Stimulated activated CD8-positive, alpha-beta memory T cell treated with anti-CD3 and anti-CD28 coated beads, Interleukin-2, amount 100 ng/mL, for 48 hours (primary cell): ENCODE measurements around the gene ALPI.
A peak's percentile ranks its signal among the peaks of the same experiment; 100 is the strongest.

Source experiments
- DNase-seq, 2 donors: peaks; one replicate each; pipeline ENCODE4 v3.0.0-alpha.2; 2020; ENCODE audit warnings: low read depth in 2 of 2

Gene ALPI

GRCh38 chr2:232501331-232501771 lies 45.4 kb downstream of the ALPI start:
- DNase-seq = no peak

DNA sequence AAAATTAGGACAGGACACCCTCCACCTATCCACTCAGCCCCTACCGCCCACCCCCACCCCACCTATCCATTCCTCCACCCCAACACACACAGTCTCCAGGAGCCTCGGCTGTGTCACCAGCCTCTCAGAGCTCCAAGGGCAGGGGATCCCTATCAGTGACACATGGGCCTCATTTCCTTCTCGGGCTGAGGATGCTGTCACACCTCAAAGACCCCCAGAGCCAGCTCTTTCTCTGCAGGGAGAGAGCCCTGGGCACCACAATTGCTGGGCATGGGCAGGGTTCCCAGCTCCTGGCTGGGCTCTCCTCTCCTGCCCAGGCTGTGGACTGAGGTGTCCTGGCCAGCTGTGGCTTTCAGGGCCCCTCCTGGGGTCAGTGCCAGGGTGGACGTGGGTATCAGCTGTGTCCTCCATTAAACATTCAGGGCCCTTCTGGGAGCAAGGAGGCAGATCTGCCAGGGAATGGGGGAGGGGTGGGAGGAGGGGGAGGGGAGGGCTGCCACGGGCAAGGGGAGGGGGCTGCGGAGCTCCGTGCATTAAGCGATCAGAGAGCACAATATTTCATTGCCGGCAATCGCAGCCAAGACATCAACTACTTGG lies 45.9 kb downstream of the ALPI start:
- no peak for DNase-seq

GRCh38 chr2:232502511-232502910 lies 46.6 kb downstream of the ALPI start:
- DNase-seq = no peak

DNA sequence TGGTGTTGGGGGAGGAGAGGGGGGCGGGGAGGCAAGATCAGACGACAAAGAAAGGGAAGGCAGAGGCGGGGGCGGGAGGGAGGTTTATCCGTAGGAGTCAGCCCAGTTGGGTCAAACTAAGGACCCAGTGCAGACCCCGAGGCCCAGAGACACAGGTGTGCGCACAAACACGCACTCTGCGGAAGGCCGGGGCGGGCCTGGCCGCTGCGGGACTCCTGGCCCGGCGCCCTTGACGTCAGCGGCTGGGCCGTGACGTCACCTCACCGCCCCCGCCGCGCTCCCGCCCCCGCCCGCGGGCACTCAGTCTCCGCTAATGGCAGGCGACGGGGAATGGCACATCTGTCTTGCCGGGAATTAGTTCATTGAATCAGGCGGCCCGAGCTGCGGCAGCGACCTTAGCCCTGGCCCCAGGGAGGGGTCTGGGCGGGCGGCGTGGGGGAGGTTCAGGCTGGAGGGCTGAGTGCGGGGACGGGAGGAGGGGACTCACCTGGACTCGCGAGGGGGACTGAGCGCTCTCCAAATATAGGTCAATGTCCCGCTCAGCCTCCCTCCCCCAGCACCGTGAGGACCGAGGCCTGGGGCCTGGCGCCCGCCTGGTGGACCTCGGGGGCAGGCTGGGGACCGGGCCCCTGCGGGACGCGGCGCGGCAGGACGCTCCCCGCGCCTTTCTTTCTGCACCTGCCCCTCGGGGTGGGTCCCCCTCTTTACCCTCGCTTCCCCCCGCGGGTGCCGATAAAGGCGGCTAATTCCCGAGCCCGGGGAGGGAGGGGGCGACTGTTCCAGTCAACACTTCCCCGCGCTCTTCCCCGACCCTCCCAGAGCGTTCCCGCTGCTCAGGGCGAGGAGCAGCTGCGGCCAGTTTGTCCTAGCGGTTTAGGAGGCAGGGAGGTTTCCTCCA lies 47.2 kb downstream of the ALPI start:
- DNase-seq = peak in 1 of 2 donors; percentile 25

DNA sequence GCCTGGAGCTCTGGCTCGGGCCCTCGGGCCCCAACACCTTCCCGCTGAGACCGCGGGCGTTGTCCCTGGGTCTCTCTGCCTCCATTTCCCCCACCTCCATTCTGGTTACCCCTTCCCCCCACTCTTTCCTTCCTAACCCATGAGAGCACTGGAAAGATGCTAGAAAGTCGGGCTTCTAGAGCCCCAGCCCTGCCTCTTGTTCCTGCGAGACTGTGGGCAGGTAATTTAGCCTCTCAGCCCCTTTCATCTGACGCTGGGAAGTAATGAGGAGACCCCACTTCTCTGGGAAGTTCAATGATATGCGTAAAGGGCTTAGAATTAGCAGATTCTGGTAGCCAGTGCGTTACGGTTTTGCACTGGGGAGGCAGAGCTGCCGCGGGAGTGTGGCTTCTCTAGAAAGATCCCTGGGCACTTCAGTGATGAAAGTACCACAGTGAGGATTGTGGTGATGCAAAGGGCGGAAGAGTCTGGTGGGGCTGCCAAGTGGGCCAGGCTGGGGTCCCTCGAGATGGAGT lies 47.9 kb downstream of the ALPI start:
- DNase-seq = no peak

- DNase-seq = no peak
These were observed 48.5 kb downstream of the ALPI start for GRCh38 chr2:232504438-232504837.

- no peak for DNase-seq
These were observed 49.9 kb downstream of the ALPI start for GRCh38 chr2:232505856-232506255.

GRCh38 chr2:232506709-232507108 lies 50.8 kb downstream of the ALPI start:
- no peak for DNase-seq

DNA sequence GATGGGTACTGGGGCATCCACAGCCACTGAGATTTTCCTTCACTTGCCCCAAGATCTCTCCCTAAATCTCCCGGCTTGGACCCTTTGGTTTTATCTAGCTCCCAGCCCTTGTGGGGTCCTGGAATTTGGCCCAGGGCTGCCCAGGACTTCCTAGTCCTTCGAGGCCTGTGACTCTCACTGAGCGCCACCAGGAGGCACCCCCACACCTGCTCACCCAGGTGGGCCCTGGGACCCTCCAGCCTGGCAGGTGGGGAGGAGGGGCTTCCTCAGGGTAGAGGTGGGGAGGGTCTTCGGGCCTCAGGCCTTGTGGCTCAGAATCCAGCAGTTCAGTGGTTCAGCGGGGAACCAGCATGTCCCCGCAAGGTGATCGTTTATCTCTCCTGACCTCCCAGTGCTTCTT lies 52.3 kb downstream of the ALPI start:
- DNase-seq = no peak
